GM18526 (cell line): Measurements from ENCODE around the gene CYP8B1.

ENCODE experiments used
- POLR2A ChIP-seq: IDR thresholded peaks from 3 replicates; pipeline ENCODE4 v1.6.1; 2011; ENCODE audit not compliant: insufficient read length; ENCODE audit errors: extremely low read depth

CYP8B1 gene

DNA sequence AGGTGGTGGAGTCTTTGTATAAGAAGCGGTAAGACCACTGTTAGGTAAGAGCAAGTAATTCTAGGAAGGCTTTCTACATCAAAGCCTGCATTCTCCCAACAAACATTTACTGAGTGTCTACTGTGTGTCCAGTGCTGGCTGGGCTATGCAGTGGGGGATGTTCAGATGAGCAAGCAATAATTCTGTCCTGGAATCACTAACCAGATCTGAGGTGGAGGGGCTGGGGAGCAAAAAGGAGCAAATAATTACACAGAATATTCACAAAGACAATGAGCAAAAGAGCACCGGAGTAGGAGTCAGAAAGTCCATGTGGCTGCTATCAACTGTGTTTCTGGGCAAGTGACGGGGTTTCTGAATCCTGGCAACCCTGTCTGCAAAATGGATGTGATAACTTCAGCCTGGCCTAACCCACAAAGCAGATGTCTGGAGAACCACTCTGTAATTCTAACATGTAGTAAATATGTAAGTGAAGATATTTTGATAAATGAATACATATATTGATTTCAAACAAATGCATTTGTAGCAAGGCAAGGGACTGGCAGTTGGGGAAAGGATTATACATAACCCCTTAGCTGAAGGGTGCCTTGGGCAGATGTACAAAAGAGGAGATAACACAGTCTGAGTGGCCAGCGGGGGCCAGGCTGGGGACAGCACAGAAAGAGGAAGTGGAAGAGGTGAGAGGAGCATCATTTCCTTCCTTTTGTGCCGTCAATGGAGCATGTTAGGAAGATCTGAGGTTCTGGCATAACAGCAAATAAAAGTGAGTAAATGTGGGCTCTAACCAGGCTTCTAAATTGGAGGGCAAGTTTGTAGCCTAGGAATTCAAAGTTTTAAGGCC is 28.8 kb downstream of the CYP8B1 start:
- TF ChIP-seq POLR2A: no peak

GRCh38 chr3:42844815-42845214 is 30.9 kb downstream of the CYP8B1 start:
- TF ChIP-seq POLR2A: no peak

DNA sequence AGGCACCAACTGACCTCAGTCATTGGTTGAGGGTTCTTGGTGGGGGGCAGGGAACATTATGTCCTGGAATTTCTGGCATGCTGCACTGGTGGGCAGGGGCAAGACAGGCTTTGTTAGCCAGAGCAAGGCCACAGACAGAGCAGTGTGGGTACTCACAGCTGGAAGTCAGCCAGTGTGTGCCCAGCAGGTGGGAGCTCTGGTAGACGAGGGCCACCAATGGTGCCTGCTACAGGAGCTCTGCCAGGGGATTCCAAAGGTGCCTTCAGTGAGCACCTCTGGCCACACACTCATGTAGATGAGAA is 31.3 kb downstream of the CYP8B1 start:
- no peak for TF ChIP-seq POLR2A

GRCh38 chr3:42843713-42844411 is 31.8 kb downstream of the CYP8B1 start:
- no peak for TF ChIP-seq POLR2A

GRCh38 chr3:42841332-42841731 is 34.3 kb downstream of the CYP8B1 start:
- no peak for TF ChIP-seq POLR2A

- TF ChIP-seq POLR2A: no peak
Measured at GRCh38 chr3:42839616-42840015, 36.1 kb downstream of the CYP8B1 start.

GRCh38 chr3:42838571-42838970 is 37.1 kb downstream of the CYP8B1 start:
- TF ChIP-seq POLR2A: no peak

DNA sequence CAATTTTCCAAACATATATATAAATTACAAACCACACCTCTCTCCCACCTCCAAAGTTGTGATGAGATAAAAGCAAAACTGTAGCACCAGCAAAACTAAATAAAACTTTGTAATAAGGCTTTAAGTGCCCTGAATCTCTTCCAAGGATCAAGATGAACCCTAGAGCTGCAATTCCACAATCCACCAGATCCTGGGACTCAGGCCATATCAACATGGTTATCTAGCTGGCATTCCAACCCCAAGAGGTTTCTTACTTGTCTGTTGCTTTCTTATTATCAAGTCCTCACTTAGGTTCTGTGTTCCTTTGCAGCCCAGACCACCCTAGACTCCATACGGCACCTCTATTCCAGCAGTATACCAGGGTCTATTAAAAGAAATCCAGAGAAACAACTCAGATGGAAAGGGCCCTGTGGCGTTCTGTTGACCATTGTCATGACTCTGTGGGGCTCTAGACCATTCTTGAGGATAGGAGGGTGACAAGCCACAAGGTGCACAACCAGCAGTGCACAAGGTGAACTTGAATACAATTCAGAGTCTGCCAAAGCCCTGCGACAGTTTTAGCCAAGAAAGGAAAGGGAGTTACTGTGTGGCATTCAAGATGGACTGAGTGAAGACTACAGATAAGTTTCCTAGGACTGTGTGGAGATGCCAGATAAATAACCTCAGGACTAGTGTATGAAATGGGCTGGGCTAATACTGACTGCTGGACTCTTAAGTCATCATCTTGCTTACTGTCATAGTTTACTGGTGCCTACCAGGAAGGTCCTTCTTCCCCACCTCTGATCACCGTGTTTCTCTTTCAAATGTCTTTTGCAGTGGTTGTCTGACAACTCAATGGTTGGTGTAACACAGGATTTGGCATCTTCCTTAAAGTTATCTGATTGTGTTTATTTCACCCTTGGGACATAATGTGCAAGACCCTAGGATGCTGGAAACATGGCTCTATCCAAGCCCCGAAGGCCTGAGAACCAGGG is 39.2 kb downstream of the CYP8B1 start:
- no peak for TF ChIP-seq POLR2A

GRCh38 chr3:42831321-42831713 is 44.4 kb downstream of the CYP8B1 start:
- no peak for TF ChIP-seq POLR2A

- no peak for TF ChIP-seq POLR2A
Measured at GRCh38 chr3:42830437-42831320, 45.0 kb downstream of the CYP8B1 start.

DNA sequence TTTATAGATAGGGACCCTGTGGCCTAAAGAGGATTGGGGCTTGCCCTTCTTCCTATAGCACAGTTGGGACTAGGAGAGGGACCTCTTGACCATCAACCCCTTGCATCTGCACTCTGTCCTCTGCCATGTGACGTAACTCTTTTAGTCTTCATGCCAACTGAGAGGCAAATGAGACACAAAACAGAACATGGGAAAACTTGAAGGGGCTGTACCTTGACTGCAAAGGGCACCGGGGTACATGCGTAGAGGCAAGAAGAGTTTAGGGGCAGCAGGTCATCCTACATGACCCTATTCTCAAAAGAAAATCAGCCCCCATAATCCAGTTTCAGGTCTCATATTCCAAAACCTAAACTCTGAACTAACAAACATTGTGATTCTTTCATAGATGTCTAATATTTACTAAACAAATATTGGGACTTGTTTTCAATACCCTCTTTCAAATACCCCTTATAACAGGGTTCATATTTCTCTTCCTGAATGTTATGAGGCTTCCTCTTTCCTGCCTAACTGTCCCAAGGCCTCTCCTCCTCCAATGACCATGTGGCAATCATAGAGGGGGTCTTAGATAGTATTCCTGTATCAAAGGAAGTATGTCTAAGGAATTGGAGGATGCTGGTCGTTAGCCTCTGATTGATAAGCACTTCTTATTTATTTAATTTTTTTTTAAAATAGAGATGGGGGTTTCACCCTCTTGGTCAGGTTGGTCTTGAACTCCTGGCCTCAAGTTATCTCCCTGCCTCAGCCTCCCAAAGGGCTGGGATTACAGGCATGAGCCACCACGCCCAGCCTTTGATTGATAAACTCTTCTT is 45.8 kb downstream of the CYP8B1 start:
- no peak for TF ChIP-seq POLR2A

- no peak for TF ChIP-seq POLR2A
Measured at GRCh38 chr3:42829083-42829627, 46.5 kb downstream of the CYP8B1 start.

GRCh38 chr3:42827654-42828053 is 48.0 kb downstream of the CYP8B1 start:
- TF ChIP-seq POLR2A: no peak

GRCh38 chr3:42827023-42827422 is 48.7 kb downstream of the CYP8B1 start:
- TF ChIP-seq POLR2A: no peak

DNA sequence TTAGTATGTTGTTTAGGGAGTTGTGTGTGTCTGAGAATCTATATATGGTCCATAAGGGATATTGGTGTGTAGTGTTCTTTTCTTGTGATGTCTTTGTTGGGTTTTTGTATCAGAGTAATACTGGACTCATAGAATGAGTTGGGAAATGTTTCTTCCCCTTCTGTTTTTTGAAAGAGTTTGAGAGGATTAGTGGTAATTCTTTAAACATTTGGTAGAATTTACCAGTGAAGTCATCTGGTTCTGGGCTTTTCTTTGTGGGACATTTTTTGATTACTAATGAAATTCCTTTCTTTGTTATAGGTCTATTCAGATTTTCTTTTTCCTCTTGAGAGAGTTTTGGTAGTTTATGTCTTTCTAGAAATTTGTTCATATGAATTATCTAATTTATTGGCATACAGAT is 49.5 kb downstream of the CYP8B1 start:
- no peak for TF ChIP-seq POLR2A
